AG04450 (cell line): ENCODE measurements around the gene SH3PXD2A. TPM values are rescaled to one million over a fixed set of nuclear protein-coding genes. Genes with fewer than 3 reads are reported as not detected.

Experiments
- CTCF ChIA-PET: fragments of 300-600, 350-600 bp; formaldehyde crosslinking; extraction: SDS; loops from one replicate; lab custom pipeline; 2022; ENCODE audit warnings: antibody characterized with exemption, inconsistent platforms; lab: Charles Lee
- POLR2A ChIA-PET: fragments of 350-600 bp; formaldehyde crosslinking; extraction: SDS; loops from one replicate; lab custom pipeline; 2021; ENCODE audit warnings: antibody characterized with exemption, inconsistent platforms; lab: Yijun Ruan, JAX
- DNase-seq: peaks from one replicate; pipeline ENCODE4 v3.0.0-alpha.2; 2011; ENCODE audit warnings: low read depth, low spot score
- H3K27ac ChIP-seq: one replicate; pipeline ENCODE4 v1.5.1; 2012; ENCODE audit warnings: low read depth, low read length, control low read depth
- H3K27me3 ChIP-seq: one replicate; pipeline ENCODE4 v1.6.0; 2012; ENCODE audit warnings: low read length; ENCODE audit not compliant: control insufficient read depth, insufficient read depth
- H3K4me3 ChIP-seq: 2 replicates; pipeline ENCODE4 v1.5.1; 2011; ENCODE audit warnings: mild to moderate bottlenecking, low read depth, low read length, control low read depth
- H3K9me3 ChIP-seq: 2 replicates; pipeline ENCODE4 v1.5.1; 2012; ENCODE audit warnings: low read length; ENCODE audit not compliant: control insufficient read depth, insufficient read depth
- polyA plus RNA-seq: library from polyadenylated mRNA; depleted of rRNA; stranded (reverse); fragments of >200 nt; gene quantifications from 2 replicates; pipeline ENCODE4 v1.2.3, GENCODE V29; 2011
- TF ChIP-seq, protein P1 (sequence below): IDR thresholded peaks from 2 replicates; pipeline ENCODE4 v1.5.1; 2011; ENCODE audit warnings: low read depth, low read length, control low read depth, inconsistent platforms

The SH3PXD2A gene
- polyA plus RNA-seq, 1 experiment: 22.9 TPM

GRCh38 chr10:103737735-103738367 is 117.5 kb downstream of the SH3PXD2A start:
- POLR2A ChIA-PET: interaction anchor here (0.9 to 1.0 kb wide), 2 partner anchors 34 to 119 kb away, joined by 3 read pairs; no protein-coding TSS in a partner anchor

DNA sequence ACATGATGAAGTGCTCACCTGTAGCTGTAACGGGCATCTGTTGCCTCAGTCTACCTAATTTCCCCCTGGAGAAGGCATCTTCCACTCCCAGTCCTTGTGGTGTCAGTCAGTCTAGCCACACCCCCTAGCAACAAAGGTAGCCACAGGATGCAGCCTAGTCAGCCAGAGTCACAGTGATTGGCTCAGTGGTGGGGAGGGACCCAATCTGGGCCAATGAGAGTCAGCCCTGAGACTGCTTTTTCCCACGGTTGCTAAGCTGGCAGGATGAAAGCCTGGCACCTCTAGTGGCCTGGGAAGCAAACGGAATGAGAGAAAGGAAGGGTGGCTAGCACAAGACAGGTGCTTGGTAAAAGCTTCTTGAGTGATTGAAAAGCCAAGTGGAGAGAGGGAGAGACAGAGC is 118.6 kb downstream of the SH3PXD2A start:
- Histone ChIP-seq H3K27ac (no peak overlapping the region), H3K9me3 (no peaks in the 10 kb centered on the region), H3K27me3 (no peaks in the 10 kb centered on the region), H3K4me3 (no peak overlapping the region)
- DNase-seq: no peak
- TF ChIP-seq, protein P1, sequence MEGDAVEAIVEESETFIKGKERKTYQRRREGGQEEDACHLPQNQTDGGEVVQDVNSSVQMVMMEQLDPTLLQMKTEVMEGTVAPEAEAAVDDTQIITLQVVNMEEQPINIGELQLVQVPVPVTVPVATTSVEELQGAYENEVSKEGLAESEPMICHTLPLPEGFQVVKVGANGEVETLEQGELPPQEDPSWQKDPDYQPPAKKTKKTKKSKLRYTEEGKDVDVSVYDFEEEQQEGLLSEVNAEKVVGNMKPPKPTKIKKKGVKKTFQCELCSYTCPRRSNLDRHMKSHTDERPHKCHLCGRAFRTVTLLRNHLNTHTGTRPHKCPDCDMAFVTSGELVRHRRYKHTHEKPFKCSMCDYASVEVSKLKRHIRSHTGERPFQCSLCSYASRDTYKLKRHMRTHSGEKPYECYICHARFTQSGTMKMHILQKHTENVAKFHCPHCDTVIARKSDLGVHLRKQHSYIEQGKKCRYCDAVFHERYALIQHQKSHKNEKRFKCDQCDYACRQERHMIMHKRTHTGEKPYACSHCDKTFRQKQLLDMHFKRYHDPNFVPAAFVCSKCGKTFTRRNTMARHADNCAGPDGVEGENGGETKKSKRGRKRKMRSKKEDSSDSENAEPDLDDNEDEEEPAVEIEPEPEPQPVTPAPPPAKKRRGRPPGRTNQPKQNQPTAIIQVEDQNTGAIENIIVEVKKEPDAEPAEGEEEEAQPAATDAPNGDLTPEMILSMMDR: no peak
- ChIA-PET POLR2A (no interaction called here), CTCF (interaction anchor here (0.5 to 1.1 kb wide), 3 partner anchors 50 to 119 kb away, joined by 3 to 4 read pairs (median 3); partner anchors contain the start of gene SH3PXD2A)

More at GRCh38 chr10:103737735-103738367, 117.5 kb downstream of the SH3PXD2A start:
- TF ChIP-seq, protein P1: no peak
- Histone ChIP-seq H3K9me3 (no peaks in the 10 kb centered on the region), H3K27ac (no peak overlapping the region), H3K4me3 (no peak overlapping the region), H3K27me3 (no peaks in the 10 kb centered on the region)
- DNase-seq: no peak
- CTCF ChIA-PET: interaction anchor here (1.1 to 1.6 kb wide), 2 partner anchors 24 to 118 kb away, joined by 4 read pairs; partner anchors contain the start of gene SH3PXD2A

- POLR2A ChIA-PET: no interaction called here
Measured at GRCh38 chr10:103736044-103736443, 119.3 kb downstream of the SH3PXD2A start.

DNA sequence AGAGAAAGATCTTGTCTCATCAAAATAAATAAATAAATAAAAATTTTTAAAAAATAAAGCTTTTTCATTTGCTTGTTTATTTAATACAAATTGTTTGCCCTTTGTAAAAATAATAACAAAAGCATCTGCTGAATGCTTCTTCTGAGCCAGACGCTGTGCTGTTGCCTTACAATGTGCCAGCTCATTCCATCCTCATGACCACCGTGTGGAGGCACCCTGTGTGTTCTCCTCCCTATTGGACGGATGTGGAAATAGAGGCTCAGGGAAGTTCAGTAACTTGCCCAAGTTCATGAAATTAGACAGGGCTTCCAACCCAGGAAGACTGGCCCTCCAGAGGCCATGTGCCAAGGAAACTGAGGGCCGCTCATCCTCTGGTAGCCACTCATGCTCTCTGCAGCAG is 120.6 kb downstream of the SH3PXD2A start:
- no peaks in the 10 kb centered on the region for H3K9me3 ChIP-seq
- no peak for DNase-seq
- H3K27ac ChIP-seq: no peak overlapping the region
- ChIA-PET POLR2A (no interaction called here), CTCF (interaction anchor here (1.1 to 1.8 kb wide), 5 partner anchors 17 to 150 kb away, joined by 3 to 4 read pairs (median 4); no protein-coding TSS in a partner anchor)
- H3K4me3 ChIP-seq: no peak overlapping the region
- TF ChIP-seq, protein P1: no peak
- H3K27me3 ChIP-seq: no peaks in the 10 kb centered on the region

More at GRCh38 chr10:103736044-103736443, 119.3 kb downstream of the SH3PXD2A start:
- TF ChIP-seq, protein P1: no peak
- Histone ChIP-seq H3K27me3 (no peaks in the 10 kb centered on the region), H3K9me3 (no peaks in the 10 kb centered on the region), H3K4me3 (no peak overlapping the region), H3K27ac (no peak overlapping the region)
- CTCF ChIA-PET: interaction anchor here (1.0 kb wide), 1 partner anchor 50 kb away, joined by 3 read pairs; no protein-coding TSS in a partner anchor
- DNase-seq: no peak

DNA sequence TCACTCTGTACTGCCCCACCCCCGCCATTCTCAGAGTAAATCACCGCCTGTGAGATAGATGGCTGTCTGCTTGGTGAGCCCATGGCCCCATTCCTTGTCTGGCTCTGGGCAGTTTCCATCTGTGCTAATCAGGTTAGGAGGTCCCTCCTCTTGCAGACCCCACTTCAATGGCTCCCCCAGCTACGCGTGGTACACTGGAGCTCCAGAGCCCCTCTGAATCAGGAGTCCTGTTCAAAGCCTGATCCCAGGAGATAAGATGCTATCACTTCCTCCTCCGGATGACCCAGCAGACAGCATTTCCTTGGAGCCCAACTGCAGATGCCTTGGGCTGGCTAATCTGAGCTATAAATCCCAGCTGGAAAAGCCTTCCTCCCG is 122.3 kb downstream of the SH3PXD2A start:
- no peaks in the 10 kb centered on the region for H3K9me3 ChIP-seq
- H3K27ac ChIP-seq: no peak overlapping the region
- POLR2A ChIA-PET: no interaction called here
- no peaks in the 10 kb centered on the region for H3K27me3 ChIP-seq
- CTCF ChIA-PET: interaction anchor here (1.5 to 1.8 kb wide), 2 partner anchors 19 to 47 kb away, joined by 4 to 5 read pairs; no protein-coding TSS in a partner anchor
- DNase-seq: no peak
- H3K4me3 ChIP-seq: no peak overlapping the region
- TF ChIP-seq, protein P1: no peak
